Loucy (cell line): ENCODE measurements around the gene NAXE.

Experiments
- CTCF ChIP-seq: fragments of 200-600 bp; sonication (generic); conservative IDR thresholded peaks from 2 replicates; pipeline ENCODE4 v1.5.1; 2014; ENCODE audit warnings: mild to moderate bottlenecking, antibody characterized with exemption, low read length
- EZH2phosphoT487 ChIP-seq: fragments of 200-600 bp; IDR thresholded peaks from 2 replicates; pipeline ENCODE4 v1.6.1; 2018; ENCODE audit warnings: antibody characterized with exemption, mild to moderate bottlenecking, moderate library complexity, borderline replicate concordance

DNA sequence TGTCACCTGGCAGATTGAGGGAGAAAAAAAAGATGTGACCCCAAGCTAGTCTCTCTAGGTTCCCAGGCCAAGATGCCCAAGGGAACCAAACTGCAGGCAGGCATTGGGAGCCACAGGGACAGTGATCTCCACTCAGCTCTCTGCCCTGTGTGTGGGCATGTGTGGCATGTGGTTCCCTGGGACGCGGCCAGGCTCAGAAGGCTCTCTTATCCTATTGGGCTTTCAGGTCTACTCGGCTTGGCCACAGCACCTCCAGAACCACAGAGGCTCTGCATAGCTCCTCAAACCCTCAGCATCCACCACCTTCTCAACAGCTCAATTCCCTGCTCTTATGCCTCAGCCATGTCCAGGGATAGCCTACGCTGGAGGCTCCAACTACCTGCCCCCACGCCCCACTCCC is 41.2 kb upstream of the NAXE start:
- no peak for TF ChIP-seq CTCF
- no peak for TF ChIP-seq EZH2phosphoT487
